Measurements from ENCODE around the gene DIAPH3.

The DIAPH3 gene

DNA sequence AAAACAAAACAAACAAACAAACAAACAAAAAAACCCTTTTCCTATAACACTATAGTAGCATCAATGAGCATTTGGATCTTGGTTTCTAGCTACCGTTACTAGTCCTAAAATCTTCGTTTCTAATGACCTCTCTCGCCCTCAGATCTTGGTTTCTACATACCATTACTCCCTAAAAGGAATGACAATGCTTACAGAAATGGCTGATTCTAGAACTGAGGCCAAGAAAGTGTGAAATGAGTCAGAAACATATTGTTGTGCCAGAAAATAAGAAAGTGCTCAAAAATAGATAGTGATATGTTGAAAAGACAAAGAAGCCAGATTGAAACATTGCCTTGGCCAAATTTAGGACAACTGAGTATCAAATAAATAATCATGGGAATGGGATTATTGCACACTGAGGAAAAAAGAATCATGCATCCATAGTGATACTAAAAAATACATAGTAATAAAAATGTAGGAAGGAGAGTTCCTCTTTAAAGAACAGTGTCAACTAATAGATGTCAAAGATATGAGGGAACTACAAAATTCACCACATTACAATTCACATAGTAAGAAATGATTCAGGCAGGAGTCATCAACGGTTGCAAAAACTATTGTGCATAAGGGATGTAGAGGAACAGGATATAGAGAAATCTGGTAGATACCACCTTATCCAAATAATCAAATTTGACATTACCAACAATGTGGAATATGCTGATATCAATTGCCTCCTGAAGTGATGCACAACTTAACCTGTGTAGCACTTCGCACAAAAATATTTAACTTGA is 386.6 kb downstream of the DIAPH3 start:
- no peaks in the 10 kb centered on the region for H3K79me2 ChIP-seq (ENCODE audit: control insufficient read depth, low read length)
- H3K27ac ChIP-seq (ENCODE audit: low read depth, low read length), result no peak overlapping the region
- H3F3A ChIP-seq (ENCODE audit: control insufficient read depth, insufficient read depth), result no peaks in the 10 kb centered on the region
- no peak overlapping the region for H3K4me3 ChIP-seq (ENCODE audit: low read length)
- no peaks in the 10 kb centered on the region for H3K36me3 ChIP-seq (ENCODE audit: control insufficient read depth, low read length)
- no peak for TF ChIP-seq EZH2phosphoT487 (IDR thresholded peaks at IDR 0.05; ENCODE audit: borderline replicate concordance, low read length)
- TF ChIP-seq, protein P1, sequence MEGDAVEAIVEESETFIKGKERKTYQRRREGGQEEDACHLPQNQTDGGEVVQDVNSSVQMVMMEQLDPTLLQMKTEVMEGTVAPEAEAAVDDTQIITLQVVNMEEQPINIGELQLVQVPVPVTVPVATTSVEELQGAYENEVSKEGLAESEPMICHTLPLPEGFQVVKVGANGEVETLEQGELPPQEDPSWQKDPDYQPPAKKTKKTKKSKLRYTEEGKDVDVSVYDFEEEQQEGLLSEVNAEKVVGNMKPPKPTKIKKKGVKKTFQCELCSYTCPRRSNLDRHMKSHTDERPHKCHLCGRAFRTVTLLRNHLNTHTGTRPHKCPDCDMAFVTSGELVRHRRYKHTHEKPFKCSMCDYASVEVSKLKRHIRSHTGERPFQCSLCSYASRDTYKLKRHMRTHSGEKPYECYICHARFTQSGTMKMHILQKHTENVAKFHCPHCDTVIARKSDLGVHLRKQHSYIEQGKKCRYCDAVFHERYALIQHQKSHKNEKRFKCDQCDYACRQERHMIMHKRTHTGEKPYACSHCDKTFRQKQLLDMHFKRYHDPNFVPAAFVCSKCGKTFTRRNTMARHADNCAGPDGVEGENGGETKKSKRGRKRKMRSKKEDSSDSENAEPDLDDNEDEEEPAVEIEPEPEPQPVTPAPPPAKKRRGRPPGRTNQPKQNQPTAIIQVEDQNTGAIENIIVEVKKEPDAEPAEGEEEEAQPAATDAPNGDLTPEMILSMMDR (IDR thresholded peaks at IDR 0.05; ENCODE audit: low read depth, low read length, poor library complexity, severe bottlenecking), result no peak
- H3K9me2 ChIP-seq (replicated peaks; ENCODE audit: control insufficient read depth, low read length), result no peaks in the 10 kb centered on the region
- H3K9me3 ChIP-seq (ENCODE audit: control insufficient read depth, insufficient read depth, low read length), result no peaks in the 10 kb centered on the region
- H4K20me1 ChIP-seq (ENCODE audit: control insufficient read depth, insufficient read depth, low read depth, low read length), result no peaks in the 10 kb centered on the region
- H3K4me2 ChIP-seq (ENCODE audit: low read length), result no peak overlapping the region
- no peaks in the 10 kb centered on the region for H3K27me3 ChIP-seq (ENCODE audit: control insufficient read depth, low read length)
- no peaks in the 10 kb centered on the region for H3K4me1 ChIP-seq (ENCODE audit: control insufficient read depth, low read length)

DNA sequence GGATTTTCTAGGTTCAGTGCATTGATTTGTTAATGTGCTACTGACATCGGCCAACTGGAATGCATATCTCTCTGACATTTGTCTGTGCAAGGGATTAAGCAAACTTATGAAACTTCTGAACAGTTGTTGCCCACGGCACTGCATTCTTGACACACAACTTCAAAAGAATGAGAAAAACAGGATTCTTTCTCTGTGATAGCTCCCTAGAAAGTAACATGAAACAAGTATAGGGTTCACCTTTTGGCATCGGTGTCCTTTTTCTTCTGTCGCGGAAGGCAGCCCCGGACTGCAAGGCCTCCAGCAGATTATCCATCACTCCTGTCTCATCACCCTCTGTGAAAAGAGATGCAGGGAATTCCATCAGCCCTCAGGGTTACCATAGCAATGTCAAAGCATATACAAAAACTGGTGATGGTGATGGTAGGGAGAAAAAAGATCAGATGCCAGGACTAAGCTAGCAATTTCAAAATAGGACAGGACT is 389.2 kb downstream of the DIAPH3 start:
- H3F3A ChIP-seq (ENCODE audit: control insufficient read depth, insufficient read depth), result no peaks in the 10 kb centered on the region
- no peaks in the 10 kb centered on the region for H3K36me3 ChIP-seq (ENCODE audit: control insufficient read depth, low read length)
- TF ChIP-seq, protein P1 (IDR thresholded peaks at IDR 0.05; ENCODE audit: low read depth, low read length, poor library complexity, severe bottlenecking), result no peak
- TF ChIP-seq EZH2phosphoT487 (IDR thresholded peaks at IDR 0.05; ENCODE audit: borderline replicate concordance, low read length), result no peak
- no peaks in the 10 kb centered on the region for H4K20me1 ChIP-seq (ENCODE audit: control insufficient read depth, insufficient read depth, low read depth, low read length)
- no peaks in the 10 kb centered on the region for H3K79me2 ChIP-seq (ENCODE audit: control insufficient read depth, low read length)
- H3K4me2 ChIP-seq (ENCODE audit: low read length), result no peak overlapping the region
- H3K27ac ChIP-seq (ENCODE audit: low read depth, low read length), result no peak overlapping the region
- no peak overlapping the region for H3K4me3 ChIP-seq (ENCODE audit: low read length)
- H3K27me3 ChIP-seq (ENCODE audit: control insufficient read depth, low read length), result no peaks in the 10 kb centered on the region
- no peaks in the 10 kb centered on the region for H3K9me3 ChIP-seq (ENCODE audit: control insufficient read depth, insufficient read depth, low read length)
- H3K4me1 ChIP-seq (ENCODE audit: control insufficient read depth, low read length), result no peaks in the 10 kb centered on the region
- H3K9me2 ChIP-seq (replicated peaks; ENCODE audit: control insufficient read depth, low read length), result no peaks in the 10 kb centered on the region

DNA sequence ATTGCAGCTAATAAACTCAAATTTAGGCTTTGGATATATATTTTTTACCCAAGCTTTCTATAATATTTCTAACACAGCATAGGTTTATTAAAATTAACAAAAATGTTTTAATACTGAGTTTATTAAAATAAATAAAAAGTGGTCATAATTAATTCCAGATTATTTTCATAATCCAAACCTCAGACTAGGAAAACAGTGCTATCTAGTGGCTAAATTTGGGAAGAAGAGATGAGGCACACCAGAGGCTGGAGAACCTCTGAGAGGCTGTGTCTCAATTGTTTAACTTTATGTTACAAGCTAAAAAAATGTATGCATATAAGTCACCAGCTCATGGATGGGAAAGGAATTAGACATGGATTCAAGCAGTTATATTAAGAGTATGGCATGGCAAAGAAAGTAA is 392.5 kb downstream of the DIAPH3 start:
- Histone ChIP-seq H3K36me3 (ENCODE audit: control insufficient read depth, low read length) (no peaks in the 10 kb centered on the region), H3F3A (ENCODE audit: control insufficient read depth, insufficient read depth) (no peaks in the 10 kb centered on the region), H3K4me3 (ENCODE audit: low read length) (no peak overlapping the region), H3K9me3 (ENCODE audit: control insufficient read depth, insufficient read depth, low read length) (no peaks in the 10 kb centered on the region), H3K9me2 (replicated peaks; ENCODE audit: control insufficient read depth, low read length) (no peaks in the 10 kb centered on the region), H3K4me1 (ENCODE audit: control insufficient read depth, low read length) (no peaks in the 10 kb centered on the region), H4K20me1 (ENCODE audit: control insufficient read depth, insufficient read depth, low read depth, low read length) (no peaks in the 10 kb centered on the region), H3K4me2 (ENCODE audit: low read length) (no peak overlapping the region), H3K79me2 (ENCODE audit: control insufficient read depth, low read length) (no peaks in the 10 kb centered on the region), H3K27ac (ENCODE audit: low read depth, low read length) (no peak overlapping the region), H3K27me3 (ENCODE audit: control insufficient read depth, low read length) (no peaks in the 10 kb centered on the region)
- TF ChIP-seq, protein P1 (IDR thresholded peaks at IDR 0.05; ENCODE audit: low read depth, low read length, poor library complexity, severe bottlenecking), result no peak

All from DOHH2 (cell line).